GOT3 (cell line): ENCODE measurements around the gene ANO2.
"Not testable (repeated sequence)": the region's sequence is repeated elsewhere in the genome, so short reads cannot be mapped to it uniquely, and the experiment has no call there.

Experiments used
- DNase-seq: peaks from one replicate; lab custom pipeline; 2025; ENCODE audit warnings: mixed read lengths; lab: John Stamatoyannopoulos, UW

ANO2 gene

GRCh38 chr12:5818877-5819276 lies 126.2 kb downstream of the ANO2 start:
- DNase-seq = not testable (repeated sequence)

GRCh38 chr12:5817246-5817645 lies 127.8 kb downstream of the ANO2 start:
- no peak for DNase-seq

- no peak for DNase-seq
These were observed 135.5 kb downstream of the ANO2 start for GRCh38 chr12:5809586-5809985.

GRCh38 chr12:5808981-5809380 lies 136.1 kb downstream of the ANO2 start:
- no peak for DNase-seq

DNA sequence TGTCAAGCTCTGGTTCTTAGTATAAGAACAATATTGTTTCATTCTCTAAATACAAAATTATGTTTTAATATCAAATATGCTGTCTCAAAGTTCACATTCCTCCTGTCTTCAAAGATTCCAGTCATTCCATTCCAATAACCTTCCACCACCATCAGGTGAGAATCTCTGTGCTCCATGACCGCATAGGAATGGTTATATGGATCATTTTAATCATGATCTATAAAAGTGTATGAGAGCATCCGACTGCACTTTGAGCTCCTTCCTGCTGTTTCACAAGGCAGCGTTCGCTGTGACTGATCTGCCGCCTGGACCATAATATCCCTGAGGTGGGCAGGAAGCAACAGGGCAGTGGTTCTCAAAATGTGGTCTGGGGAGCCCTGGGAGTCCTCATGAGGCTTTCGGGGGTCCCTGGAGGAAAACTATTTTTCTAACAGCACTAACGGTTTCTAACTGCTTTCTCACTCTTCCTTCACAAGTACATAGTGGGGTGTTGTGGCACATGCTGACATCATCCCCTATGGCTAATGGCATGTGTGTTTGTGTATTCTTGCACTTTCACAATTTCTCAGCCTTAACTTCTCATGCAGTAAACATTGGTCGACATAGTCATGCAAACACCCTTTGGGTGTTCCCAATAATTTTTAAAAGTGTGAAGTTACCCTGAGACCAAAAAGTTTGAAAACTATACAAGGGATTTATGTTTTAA lies 137.4 kb downstream of the ANO2 start:
- no peak for DNase-seq

DNA sequence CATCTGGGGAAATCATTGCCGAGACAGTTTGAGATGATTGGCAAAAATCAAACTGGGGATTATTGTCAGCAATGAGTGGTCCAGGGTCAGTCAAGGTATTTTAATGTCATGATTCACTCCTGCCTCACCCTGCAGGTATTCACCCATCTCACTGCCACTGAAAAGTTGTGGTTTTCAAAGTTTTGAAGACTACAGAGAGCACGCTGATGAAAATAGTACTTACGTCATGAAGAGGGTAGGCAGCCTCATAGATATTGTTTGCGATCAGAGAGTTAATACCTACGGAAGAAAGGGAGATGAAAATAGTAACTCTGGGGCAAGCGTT lies 138.0 kb downstream of the ANO2 start:
- DNase-seq = no peak

- DNase-seq = no peak
These were observed 138.5 kb downstream of the ANO2 start for GRCh38 chr12:5806371-5807089.

DNA sequence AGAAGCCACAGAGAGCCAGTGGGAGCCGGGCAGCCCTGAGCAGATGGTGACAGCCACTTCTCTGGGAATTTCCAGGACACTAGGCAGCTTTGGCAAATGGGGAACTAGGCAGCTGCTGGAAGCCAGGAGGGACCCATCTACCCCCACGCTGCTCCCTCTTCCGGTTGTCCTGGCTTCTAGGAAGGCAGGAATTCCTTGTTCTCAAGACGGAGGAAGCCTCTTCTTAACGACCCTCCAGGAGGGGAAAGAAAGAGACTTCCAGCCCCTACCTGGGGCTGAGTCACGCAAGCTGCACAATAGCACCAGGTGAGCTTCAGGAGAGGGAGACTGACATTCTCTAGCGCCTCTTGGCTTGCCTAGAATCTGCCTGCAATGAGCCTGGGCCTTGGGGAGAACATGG lies 141.5 kb downstream of the ANO2 start:
- DNase-seq = no peak

DNA sequence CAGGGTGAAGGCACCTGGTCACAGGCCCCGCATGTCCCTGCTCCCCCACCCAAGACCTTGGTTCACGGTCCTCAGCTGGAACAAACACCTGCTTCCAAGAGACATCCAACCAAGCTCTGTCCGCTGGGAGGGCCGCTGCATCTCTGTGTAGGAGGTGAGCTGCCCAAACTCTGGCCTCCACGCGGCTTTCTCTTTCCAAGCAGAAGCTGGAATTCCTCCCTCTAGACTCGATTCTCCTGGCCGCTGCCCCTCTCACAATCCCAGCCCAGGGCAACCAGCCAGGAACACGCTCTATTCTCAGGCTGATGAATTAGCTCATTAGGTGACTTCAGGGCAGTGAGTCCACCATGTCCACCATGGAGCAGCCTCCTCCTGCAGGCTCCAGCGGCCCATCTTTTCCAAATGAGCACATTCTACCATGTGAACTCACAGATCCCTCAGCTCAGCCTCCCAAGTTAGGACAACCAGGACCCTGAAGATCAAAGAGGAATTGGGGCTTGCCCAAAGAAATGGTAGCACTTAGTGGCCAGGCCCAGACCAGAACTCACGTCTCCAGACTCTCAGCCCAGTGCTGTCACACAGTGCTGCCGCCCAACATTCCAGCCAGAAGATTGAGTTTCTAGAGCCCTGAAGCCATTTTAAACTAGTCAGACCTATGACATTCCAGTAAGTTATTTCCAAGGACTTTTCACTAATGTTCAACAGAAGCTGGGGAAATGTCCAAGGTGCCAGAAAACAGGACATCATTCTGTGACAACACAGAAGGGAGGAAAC lies 146.6 kb downstream of the ANO2 start:
- DNase-seq = no peak

DNA sequence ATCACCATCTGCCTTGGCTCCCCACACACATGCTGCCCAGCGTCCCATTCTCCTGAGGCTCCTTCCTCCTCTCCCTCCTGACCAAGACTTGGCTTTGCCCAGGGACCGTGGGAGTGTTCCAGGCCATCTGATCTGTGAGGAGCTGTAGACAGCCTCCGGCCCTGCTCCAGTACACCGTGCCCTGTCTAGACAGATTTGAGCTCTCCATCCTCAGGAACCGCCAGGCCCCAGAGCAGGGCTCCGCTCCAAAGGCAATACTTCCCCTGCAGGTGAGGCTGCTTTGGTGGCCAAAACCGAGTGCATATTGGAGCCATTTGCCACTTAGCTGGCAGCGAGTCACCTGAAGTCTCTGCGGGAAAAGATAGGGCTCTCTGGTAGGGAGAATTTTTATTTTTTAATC lies 147.4 kb downstream of the ANO2 start:
- DNase-seq = no peak

GRCh38 chr12:5796959-5797225 lies 148.2 kb downstream of the ANO2 start:
- no peak for DNase-seq

- no peak for DNase-seq
These were observed 148.7 kb downstream of the ANO2 start for GRCh38 chr12:5796171-5796958.

DNA sequence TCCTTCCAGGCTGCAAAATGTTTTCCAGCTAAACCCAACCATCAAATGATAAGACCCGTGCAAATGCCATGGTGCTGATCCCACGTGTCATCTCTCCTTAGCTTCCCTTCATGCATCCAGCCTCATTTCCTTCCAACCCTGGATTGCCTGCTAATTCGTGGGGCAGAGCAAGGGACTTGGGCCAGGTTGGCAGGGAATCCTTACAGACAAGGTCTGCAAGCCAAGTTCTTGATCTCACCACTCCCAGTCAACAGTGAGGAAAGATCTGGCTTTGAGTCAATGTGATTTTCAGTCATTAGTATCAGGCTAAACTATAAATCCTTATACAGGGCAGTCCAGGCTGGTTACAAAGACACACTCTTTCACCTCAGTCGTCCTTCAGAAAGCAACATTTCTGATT lies 150.9 kb downstream of the ANO2 start:
- DNase-seq = no peak

DNA sequence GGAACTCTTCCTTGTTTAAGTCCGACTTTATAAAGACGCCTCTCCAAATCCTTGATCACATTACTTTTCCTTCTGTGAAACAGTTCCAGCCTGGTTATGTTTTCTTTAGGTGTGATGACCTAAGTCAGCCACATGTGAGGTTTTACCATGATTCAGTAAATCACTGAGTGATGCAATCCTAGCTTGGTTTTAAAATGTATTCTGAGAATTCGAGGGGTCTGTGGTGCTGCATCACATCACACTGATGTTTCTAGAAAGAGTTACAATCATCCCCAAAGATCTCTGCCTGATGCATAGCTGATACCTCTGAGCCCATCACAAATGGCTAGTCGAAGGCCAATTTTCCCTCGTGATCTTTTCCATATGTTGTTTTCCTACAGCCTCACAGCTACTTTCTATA lies 152.7 kb downstream of the ANO2 start:
- no peak for DNase-seq

GRCh38 chr12:5789469-5789968 lies 155.5 kb downstream of the ANO2 start:
- DNase-seq = no peak

GRCh38 chr12:5787828-5788227 lies 157.2 kb downstream of the ANO2 start:
- DNase-seq = no peak

DNA sequence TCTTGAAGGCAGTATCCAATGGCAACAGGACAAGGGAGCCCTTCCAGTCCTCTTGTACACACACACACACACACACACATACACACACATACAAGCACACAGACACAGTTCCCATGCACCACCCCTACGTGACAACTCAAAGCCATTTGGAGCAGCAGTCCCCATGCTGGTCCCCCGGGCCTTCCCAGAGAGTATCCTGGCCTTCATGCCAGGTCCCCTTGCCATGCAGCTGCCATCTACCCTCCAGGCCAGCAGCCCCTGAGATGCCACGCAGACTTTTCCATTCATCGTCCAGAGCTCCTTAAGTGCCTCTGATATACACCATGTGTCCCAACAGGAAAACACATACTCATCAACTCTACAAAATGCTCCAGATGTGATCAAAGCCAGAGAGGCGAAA lies 159.5 kb downstream of the ANO2 start:
- no peak for DNase-seq

GRCh38 chr12:5784462-5785130 lies 160.5 kb downstream of the ANO2 start:
- no peak for DNase-seq

GRCh38 chr12:5783289-5783920 lies 161.7 kb downstream of the ANO2 start:
- no peak for DNase-seq

- no peak for DNase-seq
These were observed 164.5 kb downstream of the ANO2 start for GRCh38 chr12:5780536-5780935.

DNA sequence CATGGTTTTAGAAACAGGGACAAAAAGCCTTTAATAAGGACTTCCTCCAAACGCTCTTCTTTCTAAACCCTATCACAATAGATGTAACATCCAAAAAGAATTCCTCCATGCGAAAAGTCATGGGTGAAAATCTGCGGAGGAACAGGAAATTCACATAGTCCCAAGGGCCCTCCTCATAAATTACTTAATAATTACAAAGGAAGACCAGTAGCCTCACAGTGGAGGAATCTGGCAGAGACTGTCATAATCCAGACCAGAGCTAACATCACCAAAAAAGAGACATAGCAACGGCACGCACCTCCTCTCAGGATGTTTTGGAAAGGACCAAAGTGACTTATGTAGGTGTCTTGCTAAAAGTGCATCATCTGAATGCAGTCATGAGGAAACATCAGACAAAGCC lies 165.7 kb downstream of the ANO2 start:
- no peak for DNase-seq
